ENCODE data around the gene RAB34.

RAB34 gene

DNA sequence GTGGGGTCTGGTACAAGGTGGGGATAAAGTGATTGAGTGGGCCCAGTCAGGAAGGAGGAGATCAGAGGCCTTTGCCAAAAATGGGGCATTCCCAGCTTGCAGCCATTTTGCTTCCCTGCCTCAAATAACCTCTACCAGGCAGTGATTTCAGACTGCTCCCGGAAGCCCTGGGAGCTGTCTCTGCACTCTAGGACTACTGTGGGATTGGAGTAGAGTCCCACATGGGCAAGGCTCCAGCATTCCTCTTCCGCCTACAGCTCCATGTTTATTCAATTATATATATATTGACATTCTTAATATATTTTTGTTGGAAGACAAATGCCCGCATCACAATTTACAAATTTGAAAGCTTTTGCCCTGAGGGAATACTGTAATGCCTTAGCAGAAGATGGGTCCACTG lies 42.2 kb downstream of the RAB34 start:
- DNase-seq = no peak

DNA sequence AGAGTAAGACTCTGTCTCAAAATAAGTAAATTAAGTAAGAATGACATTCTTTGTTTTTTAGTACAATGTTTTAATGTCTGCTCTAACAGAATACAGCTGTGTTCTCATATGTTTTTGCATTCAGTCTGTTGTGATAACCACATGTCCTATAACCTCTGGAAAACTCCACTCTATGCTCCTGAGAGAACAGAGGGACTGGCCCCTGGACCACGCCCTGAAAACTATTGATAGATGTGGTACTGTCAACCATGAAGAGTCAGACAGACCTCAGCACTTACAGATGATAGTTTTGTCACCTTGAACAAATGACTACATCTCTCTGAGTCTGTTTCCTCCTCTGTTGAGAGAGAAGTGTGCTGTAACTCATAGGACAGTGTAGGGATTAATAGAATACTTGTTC lies 47.8 kb downstream of the RAB34 start:
- no peak for DNase-seq

DNA sequence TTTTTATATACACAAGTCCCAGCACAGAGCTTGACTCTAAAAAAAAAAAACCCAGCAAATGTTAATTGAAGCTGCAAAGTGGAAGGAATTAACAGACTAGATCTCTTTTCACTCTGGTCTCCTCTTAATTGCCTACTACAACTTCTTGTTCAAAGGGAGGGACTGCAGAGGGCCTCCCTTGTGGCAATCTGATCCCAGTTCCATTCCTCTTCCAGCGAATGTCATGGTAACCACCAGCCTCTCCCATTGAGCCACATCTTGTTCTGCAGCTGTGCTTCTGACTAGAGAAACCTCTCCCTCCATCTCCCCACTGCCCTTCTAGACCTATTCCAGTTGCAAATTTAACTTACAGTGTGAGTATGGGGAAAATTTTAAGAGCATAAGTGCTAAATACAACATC lies 49.8 kb downstream of the RAB34 start:
- DNase-seq = no peak

DNA sequence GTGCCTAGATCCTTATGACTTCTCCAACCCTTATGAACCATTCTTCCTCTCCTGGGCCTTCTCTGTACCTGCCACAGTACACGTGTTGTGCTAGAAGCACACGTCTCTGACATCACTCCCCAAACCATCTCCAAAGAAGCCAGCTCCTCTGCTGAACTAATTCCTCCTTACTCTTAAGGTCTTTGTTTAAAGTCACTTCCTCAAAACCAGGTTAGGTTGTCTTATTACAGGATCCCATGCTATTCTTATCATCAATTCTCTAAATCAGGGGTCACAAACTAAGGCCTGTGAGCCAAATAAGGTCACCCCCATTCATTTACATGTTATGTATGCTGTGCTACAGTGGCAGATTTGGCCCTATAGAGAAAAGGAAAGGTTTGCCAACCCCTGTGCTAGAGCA lies 51.7 kb downstream of the RAB34 start:
- DNase-seq = no peak

All from activated CD4-positive, alpha-beta T cell treated with anti-CD3 and anti-CD28 coated beads, Interleukin-2, amount 50 U/mL, for 1 hour (primary cell).